ENCODE results near the gene RTF1. TPM values are rescaled to one million over a fixed set of nuclear protein-coding genes. Genes with fewer than 3 reads are reported as not detected.

Gene RTF1
- total and polyA plus RNA-seq, 3 experiments from 2014 or later = 28.2 to 35.5 (median 32.9) TPM

GRCh38 chr15:41483115-41483514 is 66.2 kb downstream of the RTF1 start:
- peaks cover 16% of the 10 kb centered on the region for H3K4me1 ChIP-seq (ENCODE audit: insufficient read depth, low read length)
- peaks cover 23 to 29% (median 27%) of the 10 kb centered on the region in 3 donors for H3K4me1 Mint-ChIP-seq
- H3K36me3 Mint-ChIP-seq = peaks cover 5 to 37% (median 17%) of the 10 kb centered on the region in 3 donors
- peak overlapping the region; percentile 74 to 94 (median 89) for H3K27ac Mint-ChIP-seq
- H3K4me3 ChIP-seq (ENCODE audit: low read length) = peak overlapping the region; percentile 5
- CTCF ChIA-PET = interaction anchor here (1.0 kb wide), 1 partner anchor 17 kb away, joined by 3 read pairs; no protein-coding TSS in a partner anchor
- no peaks in the 10 kb centered on the region for H3K9me3 ChIP-seq (ENCODE audit: low read length)
- H3K9me3 Mint-ChIP-seq = no peaks in the 10 kb centered on the region
- H3K4me3 Mint-ChIP-seq = peak overlapping the region; percentile 32 to 82 (median 74)
- no peaks in the 10 kb centered on the region for H3K27me3 Mint-ChIP-seq
- POLR2A ChIA-PET = interaction anchor here (1.0 kb wide), 1 partner anchor 11 kb away, joined by 3 read pairs; no protein-coding TSS in a partner anchor
- DNase-seq = peak in 4 of 5 donors; percentile 29 to 62 (median 42)
- H3K27me3 ChIP-seq (ENCODE audit: insufficient read depth, low read length, poor library complexity, severe bottlenecking) = no peaks in the 10 kb centered on the region
- peaks cover 16% of the 10 kb centered on the region for H3K36me3 ChIP-seq (ENCODE audit: insufficient read depth, low read length)
- no peak overlapping the region for H3K27ac ChIP-seq (ENCODE audit: low read depth, low read length)

GRCh38 chr15:41483519-41483918 is 66.6 kb downstream of the RTF1 start:
- Histone ChIP-seq H3K9me3 (ENCODE audit: low read length) (no peaks in the 10 kb centered on the region), H3K4me3 (ENCODE audit: low read length) (peak overlapping the region; percentile 5), H3K27ac (ENCODE audit: low read depth, low read length) (no peak overlapping the region), H3K4me1 (ENCODE audit: insufficient read depth, low read length) (peaks cover 16% of the 10 kb centered on the region), H3K36me3 (ENCODE audit: insufficient read depth, low read length) (peaks cover 13% of the 10 kb centered on the region), H3K27me3 (ENCODE audit: insufficient read depth, low read length, poor library complexity, severe bottlenecking) (no peaks in the 10 kb centered on the region)
- Mint-ChIP-seq H3K4me3 (peak overlapping the region; percentile 32 to 82 (median 74)), H3K9me3 (no peaks in the 10 kb centered on the region), H3K27me3 (no peaks in the 10 kb centered on the region), H3K36me3 (peaks cover 4 to 34% (median 17%) of the 10 kb centered on the region in 3 donors), H3K4me1 (peaks cover 24 to 31% (median 27%) of the 10 kb centered on the region in 3 donors), H3K27ac (peak overlapping the region; percentile 74 to 91 (median 86))
- ChIA-PET CTCF (interaction anchor here (1.0 kb wide), 1 partner anchor 17 kb away, joined by 3 read pairs; no protein-coding TSS in a partner anchor), POLR2A (interaction anchor here (0.6 to 1.3 kb wide), 3 partner anchors 9 to 13 kb away, joined by 3 to 8 read pairs (median 3); no protein-coding TSS in a partner anchor)
- DNase-seq = peak in 2 of 5 donors; percentile 28 to 30

GRCh38 chr15:41484937-41485625 is 68.2 kb downstream of the RTF1 start:
- CTCF ChIA-PET = interaction anchor here (1.7 kb wide), 1 partner anchor 19 kb away, joined by 5 read pairs; no protein-coding TSS in a partner anchor
- peaks cover 24 to 31% (median 27%) of the 10 kb centered on the region in 3 donors for H3K4me1 Mint-ChIP-seq

GRCh38 chr15:41486286-41486685 is 69.4 kb downstream of the RTF1 start:
- peaks cover 16% of the 10 kb centered on the region for H3K4me1 ChIP-seq (ENCODE audit: insufficient read depth, low read length)
- ChIA-PET CTCF (no interaction called here), POLR2A (interaction anchor here (1.0 kb wide), 1 partner anchor 58 kb away, joined by 4 read pairs; the partner anchor contains the start of gene RPAP1)
- no peak overlapping the region for H3K27ac ChIP-seq (ENCODE audit: low read depth, low read length)
- H3K4me3 ChIP-seq (ENCODE audit: low read length) = no peak overlapping the region
- H3K27me3 ChIP-seq (ENCODE audit: insufficient read depth, low read length, poor library complexity, severe bottlenecking) = no peaks in the 10 kb centered on the region
- H3K9me3 Mint-ChIP-seq = no peaks in the 10 kb centered on the region
- peaks cover 4 to 7% of the 10 kb centered on the region in 2 donors for H3K27me3 Mint-ChIP-seq
- H3K36me3 ChIP-seq (ENCODE audit: insufficient read depth, low read length) = no peaks in the 10 kb centered on the region
- no peaks in the 10 kb centered on the region for H3K9me3 ChIP-seq (ENCODE audit: low read length)
- DNase-seq = no peak
- H3K27ac Mint-ChIP-seq = no peak overlapping the region
- peaks cover 0 to 8% (median 2%) of the 10 kb centered on the region in 3 donors for H3K36me3 Mint-ChIP-seq
- peaks cover 24 to 37% (median 32%) of the 10 kb centered on the region in 3 donors for H3K4me1 Mint-ChIP-seq
- H3K4me3 Mint-ChIP-seq = no peak overlapping the region

More at GRCh38 chr15:41484937-41485625, 68.2 kb downstream of the RTF1 start:
- no peak for DNase-seq
- no peaks in the 10 kb centered on the region for H3K9me3 ChIP-seq (ENCODE audit: low read length)
- H3K27ac ChIP-seq (ENCODE audit: low read depth, low read length) = no peak overlapping the region
- H3K4me3 Mint-ChIP-seq = no peak overlapping the region
- H3K36me3 ChIP-seq (ENCODE audit: insufficient read depth, low read length) = peaks cover 2% of the 10 kb centered on the region
- no peak overlapping the region for H3K4me3 ChIP-seq (ENCODE audit: low read length)
- peaks cover 16% of the 10 kb centered on the region for H3K4me1 ChIP-seq (ENCODE audit: insufficient read depth, low read length)
- POLR2A ChIA-PET = interaction anchor here (0.6 kb wide), 1 partner anchor 328 kb away, joined by 4 read pairs; no protein-coding TSS in a partner anchor
- peaks cover 0 to under 1% of the 10 kb centered on the region in 2 donors for H3K27me3 Mint-ChIP-seq
- H3K27me3 ChIP-seq (ENCODE audit: insufficient read depth, low read length, poor library complexity, severe bottlenecking) = no peaks in the 10 kb centered on the region
- H3K36me3 Mint-ChIP-seq = peaks cover 0 to 20% (median 9%) of the 10 kb centered on the region in 3 donors
- H3K9me3 Mint-ChIP-seq = no peaks in the 10 kb centered on the region
- H3K27ac Mint-ChIP-seq = peak overlapping the region in 2 of 8 donors; percentile 17 to 56

GRCh38 chr15:41487381-41487780 is 70.5 kb downstream of the RTF1 start:
- CTCF ChIA-PET = no interaction called here
- H3K36me3 Mint-ChIP-seq = no peaks in the 10 kb centered on the region
- POLR2A ChIA-PET = no interaction called here
- Histone ChIP-seq H3K27ac (ENCODE audit: low read depth, low read length) (no peak overlapping the region), H3K4me1 (ENCODE audit: insufficient read depth, low read length) (peaks cover 16% of the 10 kb centered on the region), H3K36me3 (ENCODE audit: insufficient read depth, low read length) (no peaks in the 10 kb centered on the region), H3K27me3 (ENCODE audit: insufficient read depth, low read length, poor library complexity, severe bottlenecking) (no peaks in the 10 kb centered on the region), H3K4me3 (ENCODE audit: low read length) (no peak overlapping the region), H3K9me3 (ENCODE audit: low read length) (no peaks in the 10 kb centered on the region)
- H3K9me3 Mint-ChIP-seq = no peaks in the 10 kb centered on the region
- peaks cover 13 to 16% of the 10 kb centered on the region in 2 donors for H3K27me3 Mint-ChIP-seq
- H3K27ac Mint-ChIP-seq = peak overlapping the region in 1 of 8 donors; percentile 9
- H3K4me3 Mint-ChIP-seq = no peak overlapping the region
- peaks cover 29 to 40% (median 38%) of the 10 kb centered on the region in 3 donors for H3K4me1 Mint-ChIP-seq
- no peak for DNase-seq

GRCh38 chr15:41487802-41488201 is 70.9 kb downstream of the RTF1 start:
- POLR2A ChIA-PET = no interaction called here

GRCh38 chr15:41489641-41490040 is 72.7 kb downstream of the RTF1 start:
- H3K4me1 Mint-ChIP-seq = peaks cover 17 to 29% (median 28%) of the 10 kb centered on the region in 3 donors
- Histone ChIP-seq H3K4me3 (ENCODE audit: low read length) (no peak overlapping the region), H3K9me3 (ENCODE audit: low read length) (no peaks in the 10 kb centered on the region), H3K36me3 (ENCODE audit: insufficient read depth, low read length) (no peaks in the 10 kb centered on the region), H3K27ac (ENCODE audit: low read depth, low read length) (no peak overlapping the region), H3K4me1 (ENCODE audit: insufficient read depth, low read length) (peaks cover 10% of the 10 kb centered on the region), H3K27me3 (ENCODE audit: insufficient read depth, low read length, poor library complexity, severe bottlenecking) (no peaks in the 10 kb centered on the region)
- H3K4me3 Mint-ChIP-seq = no peak overlapping the region
- no peaks in the 10 kb centered on the region for H3K9me3 Mint-ChIP-seq
- no peak overlapping the region for H3K27ac Mint-ChIP-seq
- peaks cover 0 to 1% (median 0%) of the 10 kb centered on the region in 3 donors for H3K36me3 Mint-ChIP-seq
- DNase-seq = no peak
- peaks cover 16 to 23% of the 10 kb centered on the region in 2 donors for H3K27me3 Mint-ChIP-seq
- ChIA-PET CTCF (no interaction called here), POLR2A (no interaction called here)

More at GRCh38 chr15:41487802-41488201, 70.9 kb downstream of the RTF1 start:
- CTCF ChIA-PET = no interaction called here
- H3K36me3 ChIP-seq (ENCODE audit: insufficient read depth, low read length) = no peaks in the 10 kb centered on the region
- peaks cover 16 to 21% of the 10 kb centered on the region in 2 donors for H3K27me3 Mint-ChIP-seq
- H3K36me3 Mint-ChIP-seq = no peaks in the 10 kb centered on the region
- peak overlapping the region in 3 of 8 donors; percentile 9 to 89 (median 81) for H3K27ac Mint-ChIP-seq
- H3K4me1 ChIP-seq (ENCODE audit: insufficient read depth, low read length) = peaks cover 17% of the 10 kb centered on the region
- peaks cover 30 to 40% (median 38%) of the 10 kb centered on the region in 3 donors for H3K4me1 Mint-ChIP-seq
- no peak overlapping the region for H3K27ac ChIP-seq (ENCODE audit: low read depth, low read length)
- no peak for DNase-seq
- no peaks in the 10 kb centered on the region for H3K27me3 ChIP-seq (ENCODE audit: insufficient read depth, low read length, poor library complexity, severe bottlenecking)
- H3K9me3 Mint-ChIP-seq = no peaks in the 10 kb centered on the region
- no peaks in the 10 kb centered on the region for H3K9me3 ChIP-seq (ENCODE audit: low read length)
- H3K4me3 Mint-ChIP-seq = peak overlapping the region in 1 of 7 donors; percentile 26
- no peak overlapping the region for H3K4me3 ChIP-seq (ENCODE audit: low read length)

- Histone ChIP-seq H3K4me3 (ENCODE audit: low read length) (no peak overlapping the region), H3K27ac (ENCODE audit: low read depth, low read length) (no peak overlapping the region), H3K9me3 (ENCODE audit: low read length) (no peaks in the 10 kb centered on the region), H3K27me3 (ENCODE audit: insufficient read depth, low read length, poor library complexity, severe bottlenecking) (peaks cover 4% of the 10 kb centered on the region), H3K36me3 (ENCODE audit: insufficient read depth, low read length) (no peaks in the 10 kb centered on the region), H3K4me1 (ENCODE audit: insufficient read depth, low read length) (peaks cover 17% of the 10 kb centered on the region)
- Mint-ChIP-seq H3K4me1 (peaks cover 18 to 34% (median 28%) of the 10 kb centered on the region in 3 donors), H3K27me3 (peaks cover 16 to 23% of the 10 kb centered on the region in 2 donors), H3K9me3 (no peaks in the 10 kb centered on the region), H3K36me3 (peaks cover 0 to 1% (median 0%) of the 10 kb centered on the region in 3 donors), H3K4me3 (peak overlapping the region in 1 of 7 donors; percentile 45), H3K27ac (peak overlapping the region in 1 of 8 donors; percentile 4)
- POLR2A ChIA-PET = interaction anchor here (0.7 kb wide), 1 partner anchor 392 kb away, joined by 3 read pairs; no protein-coding TSS in a partner anchor
- no peak for DNase-seq
- CTCF ChIA-PET = no interaction called here
Observed at GRCh38 chr15:41490355-41490754, 73.5 kb downstream of the RTF1 start.
